Psoas muscle (tissue), 8 donors: ENCODE measurements around the gene PRPF40A. TPM values are rescaled to one million over a fixed set of nuclear protein-coding genes. Genes with fewer than 3 reads are reported as not detected.

ENCODE experiments used
- ATAC-seq, 4 donors: fragments of 200-7000 bp; cut with Tn5 transposase; one replicate each; pipeline ENCODE4 v1.9.1; 2020; ENCODE audit warnings: moderate library complexity in 3 of 4, mild to moderate bottlenecking in 2 of 4
- DNase-seq, 2 donors: peaks; one replicate each; pipeline ENCODE4 v3.0.0-alpha.2; 2020
- H3K27ac ChIP-seq: fragments of 200-600 bp; one replicate; pipeline ENCODE4 v1.8.0; 2022
- H3K27me3 ChIP-seq, 3 donors: fragments of 200-600 bp in 1 of 3; one replicate each; pipeline versions ENCODE4 v1.6.1 to v1.8.0; 2013 to 2022; ENCODE audit warnings: low read length in 2 of 3, mild to moderate bottlenecking in 2 of 3, moderate library complexity in 1 of 3; ENCODE audit not compliant: insufficient read depth in 3 of 3
- H3K36me3 ChIP-seq, 2 donors: fragments of 200-600 bp in 1 of 2; one replicate each; pipeline versions ENCODE4 v1.6.1 to v1.8.0; 2013 to 2022; ENCODE audit warnings: low read depth in 1 of 2, mild to moderate bottlenecking in 1 of 2, moderate library complexity in 1 of 2; ENCODE audit not compliant: insufficient read depth in 1 of 2
- H3K4me1 ChIP-seq: fragments of 200-600 bp; one replicate; pipeline ENCODE4 v1.8.0; 2022
- H3K4me3 ChIP-seq: fragments of 200-600 bp; one replicate; pipeline ENCODE4 v1.8.0; 2022; ENCODE audit warnings: mild to moderate bottlenecking
- H3K9me3 ChIP-seq: fragments of 200-600 bp; one replicate; pipeline ENCODE4 v1.8.0; 2022
- CTCF ChIP-seq: fragments of 200-600 bp; IDR thresholded peaks from one replicate; pipeline ENCODE4 v1.8.0; 2022; ENCODE audit warnings: antibody characterized with exemption
- WGBS, 3 donors: extraction: QIAGEN DNeasy Blood & Tissue Kit; methylation state at CpG; one replicate each; pipeline versions ENCODE4 v1.1.6 to v1.1.7; 2013; 5-methylcytosine and 5-hydroxymethylcytosine counted together
- intact Hi-C, 2 donors: fragments of 100-400 bp; cut with DNase I; formaldehyde crosslinking; loops; one replicate each; pipeline versions ENCODE4 v1.11.0 to v1.14.2; 2022
- polyA plus RNA-seq, 3 donors: library from polyadenylated mRNA; stranded (reverse); fragments of 200-250 nt; gene quantifications; one replicate each; pipeline ENCODE4 v1.2.3, GENCODE V29; 2013
- total RNA-seq, 4 donors: library from RNA; stranded (reverse); fragmentation: NEBNext Ultra II Directional in 2 of 4; extraction: Animal tissue kit (Norgen Biotek cat#: 25700) in 2 of 4; gene quantifications; one replicate each; pipeline versions ENCODE4 v1.2.1 to v1.2.4, GENCODE V29; 2021 to 2023
- donor health status: healthy with polysubstance abuse.
- donor health status: DM: no; HTN: no; CAD: no; lungs with moderate emphysema.
- donor health status: Bipolar disorder and iron deficiency.
- donor health status: healthy.
- donor health status: DM: yes; HTN: yes; CAD: no.
- donor health status: DM: no; HTN: no; CAD: no.
- donor health status: DM: no; HTN: no; CAD: no.
- donor health status: DM: yes; HTN: yes; CAD: no.

PRPF40A gene
- total and polyA plus RNA-seq, 7 donors: 19.6 to 53.7 (median 39.6) TPM

DNA sequence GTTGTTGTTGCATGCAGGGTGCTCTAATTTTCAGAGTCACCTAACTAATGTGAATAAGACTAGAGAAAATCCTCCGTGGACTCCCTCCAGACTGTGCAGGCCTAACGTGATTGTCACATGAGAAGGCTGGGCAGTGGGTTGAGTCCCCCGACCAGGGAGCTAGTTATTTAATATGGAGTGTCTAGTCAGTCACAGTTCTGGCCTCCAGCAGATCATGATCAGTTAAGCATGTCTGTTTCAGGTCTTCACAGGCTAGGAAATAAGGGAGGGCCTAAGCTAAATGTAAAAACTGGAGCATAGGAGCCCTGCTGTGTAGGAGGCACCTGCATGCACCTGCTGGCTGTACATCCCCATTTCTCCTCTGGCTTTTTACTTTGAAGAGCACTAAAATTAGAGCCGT is 86.8 kb downstream of the PRPF40A start:
- Histone ChIP-seq H3K9me3 (no peaks in the 10 kb centered on the region), H3K27ac (no peak overlapping the region), H3K4me3 (no peak overlapping the region), H3K27me3 (no peaks in the 10 kb centered on the region), H3K36me3 (peaks cover 11 to 76% of the 10 kb centered on the region in 2 donors), H3K4me1 (peaks cover 13% of the 10 kb centered on the region)
- ATAC-seq (no peak), DNase-seq (no peak)
- no peak for TF ChIP-seq CTCF
- 78 to 88% (median 78%) methylated on average over 4 of the region's 4 CpGs for WGBS, 3 donors
- intact Hi-C loops: loop anchor here (5.0 to 10.0 kb wide), 4 partner anchors 206 to 598 kb away; partner anchors contain the start of gene STAM2 (in 1 of the 2)

GRCh38 chr2:152629202-152629601 is 88.1 kb downstream of the PRPF40A start:
- DNase-seq (no peak), ATAC-seq (no peak)
- H3K27me3 ChIP-seq: no peaks in the 10 kb centered on the region
- TF ChIP-seq CTCF: no peak
- H3K4me3 ChIP-seq: no peak overlapping the region
- no peak overlapping the region for H3K27ac ChIP-seq
- no peaks in the 10 kb centered on the region for H3K9me3 ChIP-seq
- intact Hi-C loops: loop anchor here (5.0 kb wide), 1 partner anchor 292 kb away; the partner anchor contains the start of gene FMNL2 (in 2 of the 2)
- H3K4me1 ChIP-seq: peaks cover 12% of the 10 kb centered on the region
- peaks cover 11 to 83% of the 10 kb centered on the region in 2 donors for H3K36me3 ChIP-seq
- WGBS, 3 donors: 78 to 93% (median 83%) methylated on average over 1 of the region's 1 CpG

DNA sequence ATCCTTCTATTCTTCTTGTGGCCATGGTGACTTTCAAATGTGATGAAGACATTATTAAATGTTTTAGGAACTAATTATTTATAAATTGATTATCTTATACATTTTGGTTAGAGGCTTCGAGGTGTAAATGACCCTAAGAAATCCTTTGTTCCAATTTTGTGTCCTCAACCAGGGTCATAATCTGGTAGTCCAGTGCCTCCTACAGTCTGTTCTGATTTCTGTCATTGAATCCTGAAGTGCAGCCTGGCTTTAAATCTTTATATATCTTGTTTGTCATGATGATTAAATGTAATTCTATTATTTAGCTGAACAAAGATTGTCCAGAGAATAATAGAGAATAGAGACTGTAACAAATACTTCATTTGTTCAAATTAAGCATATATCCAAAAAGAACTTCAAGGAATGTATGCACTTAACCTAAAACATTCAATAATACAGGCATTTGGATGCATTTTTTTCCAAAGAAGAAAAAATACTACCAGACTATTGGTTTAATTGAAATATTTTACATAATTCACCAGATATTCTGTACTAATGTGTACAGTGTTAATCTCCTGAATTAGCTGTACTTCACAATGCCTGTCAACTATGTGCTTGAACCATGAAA is 89.8 kb downstream of the PRPF40A start:
- WGBS, 3 donors: 0 to 7% (median 3%) methylated on average over 1 of the region's 1 CpG
- Histone ChIP-seq H3K36me3 (peaks cover 8 to 74% of the 10 kb centered on the region in 2 donors), H3K9me3 (no peaks in the 10 kb centered on the region), H3K27me3 (no peaks in the 10 kb centered on the region), H3K27ac (no peak overlapping the region), H3K4me3 (no peak overlapping the region), H3K4me1 (peaks cover 12% of the 10 kb centered on the region)
- ATAC-seq (peak; percentile 63 to 90 (median 75)), DNase-seq (no peak)
- TF ChIP-seq CTCF: peak; percentile 61
- intact Hi-C loops: loop anchor here (5.0 kb wide), 1 partner anchor 290 kb away; the partner anchor contains the start of gene FMNL2 (in 2 of the 2)

- Histone ChIP-seq H3K4me1 (peaks cover 12% of the 10 kb centered on the region), H3K27ac (no peak overlapping the region), H3K27me3 (no peaks in the 10 kb centered on the region), H3K36me3 (peaks cover 7 to 69% of the 10 kb centered on the region in 2 donors), H3K9me3 (no peaks in the 10 kb centered on the region), H3K4me3 (no peak overlapping the region)
- ATAC-seq: peak in 1 of 4 donors; percentile 6
- no peak for DNase-seq
- TF ChIP-seq CTCF: no peak
- intact Hi-C loops: loop anchor here (5.0 kb wide), 1 partner anchor 290 kb away; the partner anchor contains the start of gene FMNL2 (in 2 of the 2)
- 41 to 51% (median 47%) methylated on average over 4 of the region's 4 CpGs for WGBS, 3 donors
Measured at GRCh38 chr2:152626911-152627339, 90.3 kb downstream of the PRPF40A start.
